H1 (cell line): ENCODE measurements around the gene AGO3. TPM values are rescaled to one million over a fixed set of nuclear protein-coding genes. Genes with fewer than 3 reads are reported as not detected.
"Not testable (repeated sequence)": the region's sequence is repeated elsewhere in the genome, so short reads cannot be mapped to it uniquely, and the experiment has no call there.

Experiments
- CTCF ChIA-PET: fragments of 300-600 bp; sonication (Branson Sonifier 250); formaldehyde crosslinking; loops from one replicate; lab custom pipeline; 2021; ENCODE audit not compliant: partially characterized antibody; lab: Charles Lee
- POLR2A ChIA-PET: fragments of 300-600 bp; sonication (Branson Sonifier 250); formaldehyde crosslinking; loops from one replicate; lab custom pipeline; 2021; ENCODE audit warnings: inconsistent platforms; ENCODE audit not compliant: partially characterized antibody; lab: Charles Lee
- DNase-seq, 2 experiments: peaks; one replicate each; pipeline versions ENCODE4 v3.0.0 to v3.0.0-alpha.2; 2010 to 2022; ENCODE audit warnings: low spot score in 2 of 2, low read depth in 1 of 2, mixed read lengths in 1 of 2
- FAIRE-seq: peaks from 2 replicates; lab custom pipeline; 2011; peaks lifted over from hg19 to GRCh38; lab: Jason Lieb, UNC
- H2AFZ ChIP-seq: 2 replicates; pipeline ENCODE4 v1.8.1; 2012; ENCODE audit warnings: low read length, inconsistent platforms
- H2AK5ac ChIP-seq: 2 replicates; pipeline ENCODE4 v1.6.1; 2013; ENCODE audit warnings: low read depth, low read length
- H2BK120ac ChIP-seq: replicated peaks from 2 replicates; pipeline ENCODE3; 2013; ENCODE audit warnings: low read depth, low read length, inconsistent platforms
- H2BK12ac ChIP-seq: 2 replicates; pipeline ENCODE4 v1.6.1; 2013; ENCODE audit warnings: low read depth, low read length
- H2BK15ac ChIP-seq: 2 replicates; pipeline ENCODE4 v1.6.1; 2013; ENCODE audit warnings: low read length
- H2BK20ac ChIP-seq: 2 replicates; pipeline ENCODE4 v1.6.1; 2013; ENCODE audit warnings: low read length
- H2BK5ac ChIP-seq: 2 replicates; pipeline ENCODE4 v1.6.1; 2013; ENCODE audit warnings: low read depth, low read length
- H3K14ac ChIP-seq: 2 replicates; pipeline ENCODE4 v1.6.1; 2013; ENCODE audit warnings: inconsistent platforms; ENCODE audit not compliant: insufficient read length
- H3K18ac ChIP-seq: 2 replicates; pipeline ENCODE4 v1.6.1; 2013; ENCODE audit warnings: low read length; ENCODE audit errors: extremely low read depth
- H3K23ac ChIP-seq: 2 replicates; pipeline ENCODE4 v1.6.1; 2013; ENCODE audit warnings: inconsistent platforms; ENCODE audit not compliant: insufficient read length
- H3K23me2 ChIP-seq: 2 replicates; pipeline ENCODE4 v1.6.1; 2013; ENCODE audit warnings: low read depth, low read length
- H3K27ac ChIP-seq: 2 replicates; pipeline ENCODE4 v1.6.1; 2011; ENCODE audit warnings: low read depth, low read length, inconsistent platforms
- H3K27me3 ChIP-seq, 4 experiments: replicated peaks in 1 of 4; 1 replicate in 1 of 4; 2 replicates in 3 of 4; pipeline versions ENCODE4 v1.6.1 to v1.8.1; 2011 to 2013; ENCODE audit warnings: low read length in 3 of 4, mild to moderate bottlenecking in 3 of 4, inconsistent platforms in 2 of 4, mixed read lengths in 2 of 4, moderate library complexity in 1 of 4; ENCODE audit not compliant: control insufficient read depth in 3 of 4, insufficient read depth in 3 of 4; ENCODE audit errors: extremely low read depth in 1 of 4
- H3K36me3 ChIP-seq, 4 experiments: 2 replicates each; pipeline versions ENCODE4 v1.6.1 to v1.8.1; 2011 to 2013; ENCODE audit warnings: mild to moderate bottlenecking in 4 of 4, low read length in 3 of 4, moderate library complexity in 2 of 4, control low read depth in 1 of 4, inconsistent platforms in 1 of 4; ENCODE audit not compliant: insufficient read depth in 4 of 4, control insufficient read depth in 2 of 4
- H3K4ac ChIP-seq: replicated peaks from 2 replicates; pipeline ENCODE3; 2013; ENCODE audit warnings: low read length, low read depth, mixed read lengths, inconsistent platforms; ENCODE audit not compliant: insufficient read length
- H3K4me1 ChIP-seq, 4 experiments: replicated peaks in 1 of 4; 1 replicate in 1 of 4; 2 replicates in 3 of 4; pipeline versions ENCODE4 v1.6.1 to v1.8.1; 2011 to 2013; ENCODE audit warnings: low read length in 3 of 4, inconsistent platforms in 2 of 4, mixed read lengths in 1 of 4; ENCODE audit not compliant: insufficient read depth in 4 of 4, control insufficient read depth in 3 of 4
- H3K4me2 ChIP-seq, 2 experiments: 2 replicates each; pipeline versions ENCODE4 v1.6.1 to v1.8.1; 2011 to 2013; ENCODE audit warnings: low read depth in 2 of 2, low read length in 2 of 2, control low read depth in 1 of 2, inconsistent platforms in 1 of 2, mild to moderate bottlenecking in 1 of 2; ENCODE audit not compliant: insufficient read depth in 1 of 2
- H3K4me3 ChIP-seq, 4 experiments: fragments of 200-600, 300-600 bp in 1 of 4; sonication (generic), shearing (Covaris generic), sonication (Bioruptor Twin) in 1 of 4; 2 replicates each; pipeline versions ENCODE4 v1.5.1 to v1.8.1; 2011 to 2016; ENCODE audit warnings: low read length in 4 of 4, low read depth in 3 of 4, control low read depth in 2 of 4, inconsistent platforms in 2 of 4, mild to moderate bottlenecking in 2 of 4, mixed read lengths in 1 of 4, moderate library complexity in 1 of 4; ENCODE audit not compliant: insufficient read depth in 2 of 4; ENCODE audit errors: extremely low read depth in 1 of 4
- H3K56ac ChIP-seq: replicated peaks from 2 replicates; pipeline ENCODE3; 2013; ENCODE audit warnings: low read depth, mild to moderate bottlenecking, mixed read lengths, low read length, inconsistent platforms; ENCODE audit not compliant: insufficient read length
- H3K79me1 ChIP-seq: 2 replicates; pipeline ENCODE4 v1.6.1; 2013; ENCODE audit warnings: low read depth, low read length, control low read depth
- H3K79me2 ChIP-seq, 2 experiments: 2 replicates each; pipeline versions ENCODE4 v1.6.1 to v1.8.1; 2012 to 2013; ENCODE audit warnings: low read length in 2 of 2, mild to moderate bottlenecking in 2 of 2, inconsistent platforms in 1 of 2; ENCODE audit not compliant: insufficient read depth in 2 of 2, control insufficient read depth in 1 of 2
- H3K9ac ChIP-seq, 4 experiments: replicated peaks in 1 of 4; 1 replicate in 1 of 4; 2 replicates in 3 of 4; pipeline versions ENCODE4 v1.6.1 to v1.8.1; 2011 to 2013; ENCODE audit warnings: low read depth in 3 of 4, low read length in 3 of 4, control low read depth in 2 of 4, mild to moderate bottlenecking in 2 of 4, moderate library complexity in 2 of 4, inconsistent platforms in 1 of 4; ENCODE audit errors: extremely low read depth in 1 of 4
- H3K9me3 ChIP-seq, 2 experiments: 2 replicates each; pipeline versions ENCODE4 v1.6.1 to v1.8.1; 2012 to 2013; ENCODE audit warnings: mild to moderate bottlenecking in 2 of 2, moderate library complexity in 2 of 2, control low read depth in 1 of 2, inconsistent platforms in 1 of 2, low read depth in 1 of 2, low read length in 1 of 2, mixed read lengths in 1 of 2; ENCODE audit not compliant: insufficient read depth in 2 of 2
- H4K20me1 ChIP-seq, 2 experiments: replicated peaks in 1 of 2; 2 replicates each; pipeline versions ENCODE3 to v1.8.1; 2011 to 2013; ENCODE audit warnings: inconsistent platforms in 2 of 2, low read length in 2 of 2, mild to moderate bottlenecking in 1 of 2; ENCODE audit not compliant: insufficient read depth in 2 of 2, control insufficient read depth in 1 of 2
- H4K5ac ChIP-seq: 2 replicates; pipeline ENCODE4 v1.6.1; 2013; ENCODE audit warnings: low read length, low read depth, mixed read lengths, inconsistent platforms; ENCODE audit not compliant: insufficient read length
- H4K8ac ChIP-seq: 2 replicates; pipeline ENCODE4 v1.8.0; 2013; ENCODE audit warnings: mild to moderate bottlenecking, moderate library complexity, low read length, inconsistent platforms; ENCODE audit not compliant: insufficient read depth; ENCODE audit errors: extremely low read depth
- H4K91ac ChIP-seq: replicated peaks from 2 replicates; pipeline ENCODE3; 2013; ENCODE audit warnings: low read length, mixed read lengths, inconsistent platforms; ENCODE audit not compliant: insufficient read length
- WGBS, 2 experiments: shearing (Covaris generic) in 1 of 2; methylation state at CpG; one replicate each; pipeline versions ENCODE4 v1.1.6 to v1.1.7; 2013 to 2015; ENCODE audit warnings: low lambda C conversion rate in 2 of 2, mixed read lengths in 2 of 2, inconsistent platforms in 1 of 2, low coverage in 1 of 2, missing lambda C conversion rate in 1 of 2; ENCODE audit not compliant: insufficient replicate concordance in 2 of 2, insufficient coverage in 1 of 2, insufficient read length in 1 of 2; ENCODE audit errors: extremely low coverage in 1 of 2, missing lambda C conversion rate in 1 of 2; 5-methylcytosine and 5-hydroxymethylcytosine counted together
- polyA plus RNA-seq, 7 experiments: library from polyadenylated mRNA; depleted of rRNA in 3 of 7; stranded (reverse) in 5 of 7; unstranded in 2 of 7; fragments of >200 nt in 5 of 7; fragments of 200-250 nt in 2 of 7; gene quantifications; 1 replicate in 5 of 7; 2 replicates in 1 of 7; 4 replicates in 1 of 7; pipeline versions ENCODE4 v1.2.1 to v1.2.3, GENCODE V29; 2011 to 2013; ENCODE audit warnings: missing spikeins in 2 of 7, mixed read lengths in 2 of 7
- total RNA-seq: library from RNA; stranded (reverse); fragmentation: NEBNext Ultra II Directional; extraction: Animal tissue kit (Norgen Biotek cat#: 25700); gene quantifications from 2 replicates; pipeline ENCODE4 v1.2.1, GENCODE V29; 2021

The AGO3 gene
- total and polyA plus RNA-seq, 2 of the 8 experiments (the other 6 are each of a cell fraction or from before 2014, with no cell fraction given): 10.7 to 26.4 TPM

DNA sequence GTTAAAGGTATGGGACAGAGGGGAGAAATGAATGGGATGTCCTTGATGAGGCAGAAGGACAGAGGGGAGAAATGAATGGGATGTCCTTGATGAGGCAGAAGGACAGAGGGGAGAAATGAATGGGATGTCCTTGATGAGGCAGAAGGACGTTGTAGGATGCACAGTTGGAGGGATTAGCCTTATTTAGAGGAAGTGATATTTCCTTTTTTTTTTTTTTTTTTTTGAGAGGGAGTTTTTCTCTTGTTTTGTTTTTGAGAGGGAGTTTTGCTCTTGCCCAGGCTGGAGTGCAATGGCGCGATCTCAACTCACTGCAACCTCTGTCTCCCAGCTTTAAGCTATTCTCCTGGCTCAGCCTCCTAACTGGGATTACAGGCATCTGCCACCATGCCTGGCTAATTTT is 41.9 kb upstream of the AGO3 start:
- H3K23me2 ChIP-seq, H3K4ac ChIP-seq, DNase-seq, H4K5ac ChIP-seq, H3K23ac ChIP-seq, H4K8ac ChIP-seq, H3K27me3 ChIP-seq, H3K9me3 ChIP-seq, H2BK120ac ChIP-seq, H4K91ac ChIP-seq, H2BK12ac ChIP-seq, H2BK15ac ChIP-seq, H3K14ac ChIP-seq, H3K4me2 ChIP-seq, H2AFZ ChIP-seq, H3K9ac ChIP-seq, H3K56ac ChIP-seq, H3K27ac ChIP-seq, H2BK20ac ChIP-seq, H3K18ac ChIP-seq, FAIRE-seq, POLR2A ChIA-PET, H2BK5ac ChIP-seq, H2AK5ac ChIP-seq, H3K4me3 ChIP-seq: not testable (repeated sequence)
- Histone ChIP-seq H4K20me1 (peaks cover 25 to 28% of the 10 kb centered on the region in 2 experiments), H3K79me2 (peaks cover 16 to 44% of the 10 kb centered on the region in 2 experiments), H3K36me3 (peaks cover 8 to 35% (median 21%) of the 10 kb centered on the region in 4 experiments; a peak in 7 of 8 replicates), H3K79me1 (peaks cover 12% of the 10 kb centered on the region), H3K4me1 (peaks cover 13 to 28% (median 25%) of the 10 kb centered on the region in 4 experiments)
- CTCF ChIA-PET: interaction anchor here (0.6 to 1.2 kb wide), 5 partner anchors 11 to 34 kb away, joined by 3 to 4 read pairs (median 3); no protein-coding TSS in a partner anchor
- WGBS, 2 experiments: 92% methylated on average over 3 of the region's 3 CpGs; no CpG with 5 or more reads in 1 of the 2 experiments
